SK-MEL-5 (cell line): Measurements from ENCODE around the gene DHX30. TPM values are rescaled to one million over a fixed set of nuclear protein-coding genes. Genes with fewer than 3 reads are reported as not detected.
"Not testable (repeated sequence)": the region's sequence is repeated elsewhere in the genome, so short reads cannot be mapped to it uniquely, and the experiment has no call there.

ENCODE experiments used
- DNase-seq: peaks from one replicate; pipeline ENCODE4 v3.0.0-alpha.2; 2016; ENCODE audit warnings: low read depth, low spot score
- in situ Hi-C: cut with HindIII; loops from 2 replicates; pipeline ENCODE4 v1.10.0; 2016; ENCODE audit warnings: low sequenced_read_pairs, high pct_unique_total_duplicates, low pct_unique_long_range_greater_than_20kb
- total RNA-seq: library from RNA; depleted of rRNA; stranded (reverse); fragments of >200 nt; shearing (Covaris generic); gene quantifications from 2 replicates; pipeline ENCODE4 v1.2.3, GENCODE V29; 2014

The DHX30 gene
- total RNA-seq, 1 experiment from 2014 or later = 96.6 TPM

- peak; percentile 61 for DNase-seq
- in situ Hi-C loops = no loop called here
Measured at GRCh38 chr3:47799733-47800132, 3.2 kb upstream of the DHX30 start.

GRCh38 chr3:47803480-47804025, 615 bp downstream of the DHX30 start:
- in situ Hi-C loops = no loop called here
- no peak for DNase-seq

GRCh38 chr3:47804577-47804976, 1.6 kb downstream of the DHX30 start:
- in situ Hi-C loops = no loop called here
- DNase-seq = no peak

GRCh38 chr3:47813551-47814177, 10.7 kb downstream of the DHX30 start:
- no peak for DNase-seq
- in situ Hi-C loops = no loop called here

GRCh38 chr3:47817609-47818008, 14.7 kb downstream of the DHX30 start:
- in situ Hi-C loops = no loop called here

GRCh38 chr3:47824541-47825473, 21.9 kb downstream of the DHX30 start:
- peak; percentile 85 for DNase-seq
- in situ Hi-C loops = no loop called here

More at GRCh38 chr3:47817609-47818008, 14.7 kb downstream of the DHX30 start:
- no peak for DNase-seq

GRCh38 chr3:47825590-47825989, 22.7 kb downstream of the DHX30 start:
- in situ Hi-C loops = no loop called here

GRCh38 chr3:47829482-47829881, 26.5 kb downstream of the DHX30 start:
- in situ Hi-C loops, DNase-seq: not testable (repeated sequence)

More at GRCh38 chr3:47825590-47825989, 22.7 kb downstream of the DHX30 start:
- no peak for DNase-seq

- in situ Hi-C loops = no loop called here
- no peak for DNase-seq
Measured at GRCh38 chr3:47836986-47837385, 34.0 kb downstream of the DHX30 start.

GRCh38 chr3:47838503-47838902, 35.6 kb downstream of the DHX30 start:
- in situ Hi-C loops = no loop called here

GRCh38 chr3:47841786-47842349, 38.9 kb downstream of the DHX30 start:
- in situ Hi-C loops = no loop called here
- no peak for DNase-seq

More at GRCh38 chr3:47838503-47838902, 35.6 kb downstream of the DHX30 start:
- no peak for DNase-seq

- in situ Hi-C loops = no loop called here
- DNase-seq = no peak
Measured at GRCh38 chr3:47846186-47846879, 43.4 kb downstream of the DHX30 start.

GRCh38 chr3:47846880-47847248, 43.9 kb downstream of the DHX30 start:
- no peak for DNase-seq
- in situ Hi-C loops = no loop called here

- in situ Hi-C loops = no loop called here
- DNase-seq = no peak
Measured at GRCh38 chr3:47847260-47847659, 44.3 kb downstream of the DHX30 start.

- in situ Hi-C loops = no loop called here
Measured at GRCh38 chr3:47847801-47848518, 45.0 kb downstream of the DHX30 start.

GRCh38 chr3:47848599-47849117, 45.7 kb downstream of the DHX30 start:
- in situ Hi-C loops = no loop called here
- DNase-seq = no peak

More at GRCh38 chr3:47847801-47848518, 45.0 kb downstream of the DHX30 start:
- DNase-seq = no peak

GRCh38 chr3:47849186-47849698, 46.3 kb downstream of the DHX30 start:
- in situ Hi-C loops = no loop called here
- DNase-seq = no peak
